Stimulated activated effector memory CD8-positive, alpha-beta T cell treated with anti-CD3 and anti-CD28 coated beads, Interleukin-12 subunit alpha, Interleukin-12 subunit beta, amount 100 ng/mL, for 72 hours (primary cell): ENCODE data around the gene NFKBIE.

Experiments
- ATAC-seq: fragments of 150-1000 bp; cut with Tn5 transposase; 2 replicates; pipeline ENCODE4 v1.10.0; 2021
- DNase-seq, 2 donors: peaks; one replicate each; pipeline ENCODE4 v3.0.0; 2021 to 2022; ENCODE audit warnings: low spot score in 2 of 2
- H3K27ac Mint-ChIP-seq: one replicate; pipeline ENCODE4 v1.8.0; 2022; ENCODE audit warnings: mild to moderate bottlenecking, mixed read lengths
- H3K36me3 Mint-ChIP-seq: one replicate; pipeline ENCODE4 v1.8.0; 2022; ENCODE audit warnings: mild to moderate bottlenecking, mixed read lengths
- H3K4me1 Mint-ChIP-seq: one replicate; pipeline ENCODE4 v1.8.0; 2022; ENCODE audit warnings: mixed read lengths
- H3K4me3 Mint-ChIP-seq: one replicate; pipeline ENCODE4 v1.8.0; 2022; ENCODE audit warnings: mild to moderate bottlenecking, mixed read lengths
- H3K9me3 Mint-ChIP-seq: one replicate; pipeline ENCODE4 v1.8.0; 2022; ENCODE audit warnings: mixed read lengths

NFKBIE gene

GRCh38 chr6:44223319-44224028 is 41.9 kb downstream of the NFKBIE start, which contains the start of gene SLC29A1:
TSS of gene SLC29A1 (plus strand) at chr6:44223595. CDS start at chr6:44227314, 3,719 bp downstream.
- peaks cover 32% of the 10 kb centered on the region for H3K4me1 Mint-ChIP-seq
- peak within 1 kb of the TSS; percentile 92 for H3K4me3 Mint-ChIP-seq
- peak; percentile 70 to 87 for DNase-seq
- peak within 1 kb of the TSS; percentile 83 for H3K27ac Mint-ChIP-seq
- no peaks in the 10 kb centered on the region for H3K9me3 Mint-ChIP-seq
- peaks cover 7% of the 10 kb centered on the region for H3K36me3 Mint-ChIP-seq
- ATAC-seq = peak; percentile 79

DNA sequence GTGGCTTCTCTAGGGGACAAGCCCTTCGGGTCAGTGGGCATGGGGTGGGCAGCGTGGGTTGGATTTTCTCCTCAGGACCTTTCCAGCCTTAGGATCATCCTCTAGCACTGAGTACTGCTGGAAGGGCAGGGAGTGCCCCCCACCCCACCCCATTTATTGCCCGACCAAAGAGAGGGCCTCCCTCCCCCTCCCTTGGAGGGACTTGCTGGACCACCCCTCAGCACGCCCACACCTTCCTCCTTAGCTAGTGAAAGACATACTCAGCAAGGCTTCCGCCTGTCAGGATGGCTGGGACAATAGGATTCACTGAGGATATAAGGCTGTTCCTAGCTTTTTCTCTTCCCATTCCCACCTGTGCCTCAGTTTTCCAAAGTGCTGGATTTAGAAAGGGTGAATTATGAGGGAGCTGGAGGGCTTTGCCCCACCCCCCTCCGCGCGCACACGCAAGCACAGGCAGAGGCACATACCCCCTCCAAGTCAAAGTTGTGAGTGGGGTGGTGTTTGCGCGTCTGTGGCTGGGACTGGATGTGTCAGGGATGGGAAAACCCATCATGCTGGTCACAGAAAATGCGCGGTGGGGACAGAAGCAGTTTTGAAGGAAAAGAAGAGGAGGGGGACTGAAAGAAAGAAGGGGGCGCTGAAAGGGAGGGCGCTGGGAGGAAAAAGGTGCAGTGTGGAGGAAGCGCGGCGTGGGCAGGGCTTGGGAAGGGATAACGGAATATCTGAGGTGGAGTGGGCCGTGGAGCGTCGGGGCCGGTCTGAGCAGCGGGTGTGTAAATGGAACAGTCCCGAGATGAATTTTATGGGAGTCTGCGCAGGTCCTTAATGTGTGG is 42.6 kb downstream of the NFKBIE start:
- DNase-seq (no peak), ATAC-seq (no peak)
- peaks cover 32% of the 10 kb centered on the region for H3K4me1 Mint-ChIP-seq
- H3K4me3 Mint-ChIP-seq = peak overlapping the region; percentile 92
- H3K27ac Mint-ChIP-seq = peak overlapping the region; percentile 83
- H3K36me3 Mint-ChIP-seq = peaks cover 7% of the 10 kb centered on the region
- no peaks in the 10 kb centered on the region for H3K9me3 Mint-ChIP-seq

DNA sequence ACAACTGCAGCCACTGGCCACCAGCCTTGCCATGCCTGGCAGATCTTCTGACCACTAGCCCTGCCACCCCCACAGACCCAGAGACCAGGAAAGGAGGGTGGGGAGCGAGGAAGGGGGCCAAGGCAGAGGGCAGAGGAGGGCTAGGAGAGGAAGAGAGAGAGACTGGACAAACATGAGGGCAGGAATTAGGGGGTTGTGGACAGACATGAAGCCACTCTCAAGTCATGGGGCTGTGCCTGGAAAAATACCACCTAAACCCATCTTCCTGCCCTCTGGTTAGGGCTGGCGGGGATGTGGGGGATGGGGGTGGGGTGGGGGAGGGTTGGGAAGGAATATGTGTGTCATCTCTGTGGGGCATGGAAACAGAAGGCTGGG is 43.4 kb downstream of the NFKBIE start:
- H3K4me3 Mint-ChIP-seq = peak overlapping the region; percentile 92
- H3K27ac Mint-ChIP-seq = peak overlapping the region; percentile 12
- no peaks in the 10 kb centered on the region for H3K9me3 Mint-ChIP-seq
- DNase-seq (no peak), ATAC-seq (no peak)
- peaks cover 7% of the 10 kb centered on the region for H3K36me3 Mint-ChIP-seq
- H3K4me1 Mint-ChIP-seq = peaks cover 32% of the 10 kb centered on the region

- H3K36me3 Mint-ChIP-seq = peaks cover 7% of the 10 kb centered on the region
- H3K4me3 Mint-ChIP-seq = peak overlapping the region; percentile 10
- no peaks in the 10 kb centered on the region for H3K9me3 Mint-ChIP-seq
- peak overlapping the region; percentile 12 for H3K27ac Mint-ChIP-seq
- DNase-seq (peak; percentile 60 to 80), ATAC-seq (peak; percentile 78)
- H3K4me1 Mint-ChIP-seq = peaks cover 32% of the 10 kb centered on the region
Observed at GRCh38 chr6:44221291-44221960, 43.9 kb downstream of the NFKBIE start.

GRCh38 chr6:44220913-44221290 is 44.4 kb downstream of the NFKBIE start:
- DNase-seq = no peak
- H3K36me3 Mint-ChIP-seq = peaks cover 7% of the 10 kb centered on the region
- H3K27ac Mint-ChIP-seq = no peak overlapping the region
- peak overlapping the region; percentile 10 for H3K4me3 Mint-ChIP-seq
- peaks cover 32% of the 10 kb centered on the region for H3K4me1 Mint-ChIP-seq
- ATAC-seq = no peak
- no peaks in the 10 kb centered on the region for H3K9me3 Mint-ChIP-seq

- Mint-ChIP-seq H3K4me3 (peak overlapping the region; percentile 58), H3K4me1 (peaks cover 32% of the 10 kb centered on the region), H3K27ac (no peak overlapping the region)
Observed at GRCh38 chr6:44219815-44220784, 45.3 kb downstream of the NFKBIE start.

DNA sequence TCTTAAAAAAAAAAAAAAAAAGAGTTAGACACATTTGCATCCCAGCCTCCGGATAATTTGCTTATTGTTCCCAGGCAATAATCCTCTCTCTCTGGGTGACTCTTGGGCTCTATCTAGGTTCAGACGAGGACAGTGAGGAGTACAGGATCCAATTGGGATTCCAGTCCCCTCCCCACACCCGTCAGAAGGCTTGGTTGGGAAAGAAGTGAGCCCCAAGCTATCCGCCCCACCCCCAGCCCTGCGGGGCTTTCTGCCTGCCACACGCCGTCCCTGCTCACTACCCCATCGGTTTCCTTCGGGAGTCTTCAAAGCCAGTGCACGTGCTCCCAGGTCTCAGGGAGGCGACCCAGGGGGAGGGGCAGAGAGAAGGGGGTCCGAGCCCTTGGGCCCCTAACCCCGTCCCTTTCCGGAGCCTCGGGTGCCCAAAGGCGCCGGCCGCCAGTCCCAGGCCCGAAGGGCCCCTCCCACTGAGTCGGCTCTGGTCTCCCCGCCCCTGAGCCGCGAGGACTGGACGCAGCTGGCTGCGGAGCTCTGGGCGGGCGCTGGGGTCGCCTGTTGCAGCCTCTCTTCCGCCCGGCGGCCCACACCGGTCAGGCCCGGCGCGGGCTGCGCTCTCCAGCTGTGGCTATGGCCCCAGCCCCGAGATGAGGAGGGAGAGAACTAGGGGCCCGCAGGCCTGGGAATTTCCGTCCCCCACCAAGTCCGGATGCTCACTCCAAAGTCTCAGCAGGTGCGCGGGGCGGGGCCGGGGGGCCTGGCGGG is 46.1 kb downstream of the NFKBIE start:
- Mint-ChIP-seq H3K9me3 (no peaks in the 10 kb centered on the region), H3K4me1 (peaks cover 25% of the 10 kb centered on the region), H3K27ac (no peak overlapping the region), H3K36me3 (peaks cover 7% of the 10 kb centered on the region), H3K4me3 (peak overlapping the region; percentile 58)
- DNase-seq (peak in 1 of 2 donors; percentile 66), ATAC-seq (peak; percentile 25)

More at GRCh38 chr6:44219815-44220784, 45.3 kb downstream of the NFKBIE start:
- no peak for DNase-seq
- ATAC-seq = no peak
- no peaks in the 10 kb centered on the region for H3K9me3 Mint-ChIP-seq
- peaks cover 7% of the 10 kb centered on the region for H3K36me3 Mint-ChIP-seq

DNA sequence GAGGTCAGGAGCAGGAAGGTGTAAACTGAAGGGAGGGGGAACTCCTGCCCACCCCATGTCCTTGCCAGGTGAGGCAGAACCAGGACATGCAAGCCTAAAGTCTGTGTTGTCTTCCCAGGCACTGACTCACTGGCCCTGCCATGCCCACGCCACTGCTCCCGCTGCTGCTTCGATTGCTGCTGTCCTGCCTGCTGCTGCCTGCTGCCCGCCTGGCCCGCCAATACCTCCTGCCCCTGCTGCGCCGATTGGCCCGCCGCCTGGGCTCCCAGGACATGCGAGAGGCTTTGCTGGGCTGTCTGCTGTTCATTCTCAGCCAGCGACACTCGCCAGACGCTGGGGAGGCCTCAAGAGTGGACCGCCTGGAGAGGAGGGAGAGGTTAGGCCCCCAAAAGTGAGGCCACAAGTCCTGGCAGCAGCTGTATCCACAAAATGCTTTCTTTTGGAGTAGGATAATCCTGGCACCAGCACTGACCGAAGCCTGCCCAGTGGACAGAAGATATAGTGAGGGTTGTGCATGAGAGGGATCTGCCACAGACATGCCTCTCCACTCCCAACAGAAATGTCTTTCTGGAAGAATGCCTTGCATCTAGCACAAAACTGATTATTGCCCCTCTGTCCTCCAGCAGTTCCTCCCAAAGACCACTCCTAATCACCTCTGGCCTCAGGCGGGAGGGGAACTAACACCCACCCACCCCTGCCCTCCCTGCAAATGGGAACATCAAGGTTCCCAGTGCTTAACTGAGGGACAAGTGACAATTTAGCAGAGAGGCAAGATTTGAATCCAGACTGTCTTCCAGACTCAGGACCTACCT is 47.8 kb downstream of the NFKBIE start:
- Mint-ChIP-seq H3K4me3 (no peak overlapping the region), H3K27ac (no peak overlapping the region), H3K4me1 (peaks cover 15% of the 10 kb centered on the region), H3K9me3 (no peaks in the 10 kb centered on the region), H3K36me3 (peaks cover under 1% of the 10 kb centered on the region)
- no peak for DNase-seq
- no peak for ATAC-seq

DNA sequence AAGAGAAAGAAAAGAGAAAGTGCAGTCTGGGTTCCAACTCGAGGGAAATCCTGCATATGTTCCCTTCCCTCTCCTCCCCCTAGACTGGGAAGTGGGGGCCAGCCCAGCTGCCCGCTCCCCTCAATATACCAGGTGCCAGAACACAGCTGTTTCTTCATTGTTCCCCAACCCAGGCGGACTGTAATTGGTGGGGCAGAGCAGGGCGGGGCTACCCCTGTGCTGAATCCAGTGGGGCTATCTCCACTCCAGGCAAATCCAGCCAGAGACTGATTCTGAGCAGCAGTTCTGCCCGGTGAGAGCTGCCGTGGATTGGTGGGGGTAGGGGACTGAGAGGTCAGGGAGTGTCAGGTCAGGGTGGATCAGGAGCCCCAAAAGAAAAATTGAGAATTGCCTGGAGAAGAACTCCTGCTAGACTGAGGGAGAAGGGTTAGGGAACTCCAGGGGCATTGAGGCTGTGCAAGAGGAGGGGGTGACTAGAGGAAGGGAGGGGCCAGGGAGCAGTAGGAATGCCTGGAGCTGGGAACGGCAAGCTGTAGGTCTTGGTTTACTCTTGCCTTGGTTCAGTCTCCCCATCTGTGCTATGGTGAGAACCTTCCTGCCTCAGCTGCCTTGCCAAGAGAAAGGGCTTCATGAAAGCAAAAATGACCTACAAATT is 48.5 kb downstream of the NFKBIE start, which contains the start of gene MYMX:
MYMX (plus strand) TSS at position 250 of the 655 bp plus-strand sequence. CDS start 546 bp downstream, outside the sequence.
- H3K4me3 Mint-ChIP-seq = no peak within 1 kb of the TSS

GRCh38 chr6:44214307-44214706 is 51.0 kb downstream of the NFKBIE start:
- DNase-seq (no peak), ATAC-seq (no peak)
- H3K36me3 Mint-ChIP-seq = no peaks in the 10 kb centered on the region
- no peaks in the 10 kb centered on the region for H3K9me3 Mint-ChIP-seq
- no peak overlapping the region for H3K27ac Mint-ChIP-seq
- no peaks in the 10 kb centered on the region for H3K4me1 Mint-ChIP-seq
- H3K4me3 Mint-ChIP-seq = no peak overlapping the region

More for the DNA sequence above, 48.5 kb downstream of the NFKBIE start, which contains the start of gene MYMX:
- no peak for DNase-seq
- H3K27ac Mint-ChIP-seq = no peak within 1 kb of the TSS
- H3K9me3 Mint-ChIP-seq = no peaks in the 10 kb centered on the region
- peaks cover 8% of the 10 kb centered on the region for H3K4me1 Mint-ChIP-seq
- ATAC-seq = no peak
- no peaks in the 10 kb centered on the region for H3K36me3 Mint-ChIP-seq

DNA sequence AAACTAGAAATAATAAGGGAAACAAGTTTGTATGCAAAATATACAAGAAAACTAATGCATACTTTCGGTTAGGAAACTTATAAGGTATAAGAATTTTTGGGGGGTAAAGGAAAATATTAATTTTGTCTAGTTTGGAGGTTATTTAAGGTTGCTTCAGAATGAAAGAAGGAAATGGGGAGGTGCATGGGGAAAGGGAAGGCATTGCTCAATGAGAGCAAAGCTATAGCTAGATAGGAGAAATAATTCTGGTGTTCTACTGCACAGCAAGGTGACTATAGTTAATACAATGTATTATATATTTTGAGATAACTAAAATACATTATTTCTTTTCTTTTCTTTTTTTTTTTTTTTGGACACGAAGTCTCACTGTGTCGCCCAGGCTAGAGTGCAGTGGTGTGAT is 54.1 kb downstream of the NFKBIE start:
- Mint-ChIP-seq H3K9me3 (no peaks in the 10 kb centered on the region), H3K4me3 (no peak overlapping the region), H3K4me1 (no peaks in the 10 kb centered on the region), H3K36me3 (no peaks in the 10 kb centered on the region), H3K27ac (no peak overlapping the region)
- DNase-seq = no peak
- no peak for ATAC-seq
